ENCODE measurements around the gene PCDHB9. TPM values are rescaled to one million over a fixed set of nuclear protein-coding genes. Genes with fewer than 3 reads are reported as not detected.
"Not testable (repeated sequence)": the region's sequence is repeated elsewhere in the genome, so short reads cannot be mapped to it uniquely, and the experiment has no call there.

Gene PCDHB9
- total RNA-seq, 1 donor from 2014 or later = not detected

DNA sequence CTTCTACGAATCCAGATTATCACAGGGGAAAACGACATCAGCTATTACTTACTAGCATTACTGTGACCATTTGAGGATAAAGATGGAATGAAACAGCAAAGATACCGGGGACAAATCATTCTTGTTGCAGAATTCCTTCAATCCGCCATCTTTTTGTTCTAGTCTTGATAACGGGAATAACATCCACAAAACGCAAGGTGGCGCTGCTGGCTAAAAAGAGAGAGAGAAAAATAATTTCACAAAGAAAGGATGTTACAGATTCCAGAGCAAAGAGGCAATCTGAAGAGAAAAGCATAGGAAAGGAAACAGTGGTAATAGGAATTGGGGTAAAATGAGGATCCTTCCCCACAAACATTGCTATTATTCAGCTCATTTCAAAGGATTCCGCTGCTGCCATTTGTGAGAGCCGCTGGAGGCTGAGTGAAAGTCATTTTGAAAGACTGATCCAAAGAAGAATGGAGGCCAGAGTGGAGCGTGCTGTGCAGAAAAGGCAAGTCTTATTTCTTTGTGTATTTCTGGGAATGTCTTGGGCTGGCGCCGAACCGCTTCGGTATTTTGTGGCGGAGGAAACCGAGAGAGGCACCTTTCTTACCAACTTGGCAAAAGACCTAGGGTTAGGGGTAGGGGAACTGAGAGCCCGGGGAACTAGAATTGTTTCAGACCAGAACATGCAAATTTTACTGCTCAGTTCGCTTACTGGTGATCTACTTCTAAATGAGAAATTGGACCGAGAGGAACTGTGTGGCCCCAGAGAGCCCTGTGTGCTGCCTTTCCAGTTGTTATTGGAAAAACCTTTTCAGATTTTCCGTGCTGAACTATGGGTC lies 14.4 kb upstream of the PCDHB9 start, which contains the start of gene PCDHB7:
TSS of gene PCDHB7 (plus strand) at position 264 of the 824 bp plus-strand sequence. CDS start at position 456, 192 bp downstream.
- H3K4me3 ChIP-seq (ENCODE audit: low read depth, low read length) = no peak within 1 kb of the TSS
- TF ChIP-seq, protein P1, sequence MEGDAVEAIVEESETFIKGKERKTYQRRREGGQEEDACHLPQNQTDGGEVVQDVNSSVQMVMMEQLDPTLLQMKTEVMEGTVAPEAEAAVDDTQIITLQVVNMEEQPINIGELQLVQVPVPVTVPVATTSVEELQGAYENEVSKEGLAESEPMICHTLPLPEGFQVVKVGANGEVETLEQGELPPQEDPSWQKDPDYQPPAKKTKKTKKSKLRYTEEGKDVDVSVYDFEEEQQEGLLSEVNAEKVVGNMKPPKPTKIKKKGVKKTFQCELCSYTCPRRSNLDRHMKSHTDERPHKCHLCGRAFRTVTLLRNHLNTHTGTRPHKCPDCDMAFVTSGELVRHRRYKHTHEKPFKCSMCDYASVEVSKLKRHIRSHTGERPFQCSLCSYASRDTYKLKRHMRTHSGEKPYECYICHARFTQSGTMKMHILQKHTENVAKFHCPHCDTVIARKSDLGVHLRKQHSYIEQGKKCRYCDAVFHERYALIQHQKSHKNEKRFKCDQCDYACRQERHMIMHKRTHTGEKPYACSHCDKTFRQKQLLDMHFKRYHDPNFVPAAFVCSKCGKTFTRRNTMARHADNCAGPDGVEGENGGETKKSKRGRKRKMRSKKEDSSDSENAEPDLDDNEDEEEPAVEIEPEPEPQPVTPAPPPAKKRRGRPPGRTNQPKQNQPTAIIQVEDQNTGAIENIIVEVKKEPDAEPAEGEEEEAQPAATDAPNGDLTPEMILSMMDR (conservative IDR thresholded peaks at IDR 0.05; ENCODE audit: low read depth, low read length) = peak; percentile 51
- DNase-seq (ENCODE audit: low read depth) = no peak

DNA sequence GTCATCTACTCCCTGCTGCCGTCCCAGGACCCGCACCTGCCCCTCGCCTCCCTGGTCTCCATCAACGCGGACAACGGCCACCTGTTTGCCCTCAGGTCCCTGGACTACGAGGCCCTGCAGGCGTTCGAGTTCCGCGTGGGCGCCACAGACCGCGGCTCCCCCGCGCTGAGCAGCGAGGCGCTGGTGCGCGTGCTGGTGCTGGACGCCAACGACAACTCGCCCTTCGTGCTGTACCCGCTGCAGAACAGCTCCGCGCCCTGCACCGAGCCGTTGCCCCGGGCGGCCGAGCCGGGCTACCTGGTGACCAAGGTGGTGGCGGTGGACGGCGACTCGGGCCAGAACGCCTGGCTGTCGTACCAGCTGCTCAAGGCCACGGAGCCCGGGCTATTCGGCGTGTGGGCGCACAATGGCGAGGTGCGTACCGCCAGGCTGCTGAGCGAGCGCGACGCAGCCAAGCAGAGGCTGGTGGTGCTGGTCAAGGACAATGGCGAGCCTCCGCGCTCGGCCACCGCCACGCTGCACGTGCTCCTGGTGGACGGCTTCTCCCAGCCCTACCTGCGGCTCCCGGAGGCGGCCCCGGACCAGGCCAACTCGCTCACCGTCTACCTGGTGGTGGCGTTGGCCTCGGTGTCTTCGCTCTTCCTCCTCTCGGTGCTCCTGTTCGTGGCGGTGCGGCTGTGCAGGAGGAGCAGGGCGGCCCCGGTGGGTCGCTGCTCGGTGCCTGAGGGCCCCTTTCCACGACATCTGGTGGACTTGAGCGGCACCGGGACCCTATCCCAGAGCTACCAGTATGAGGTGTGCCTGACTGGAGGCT lies 12.5 kb upstream of the PCDHB9 start:
- not testable (repeated sequence) for H3K4me3 ChIP-seq (ENCODE audit: low read depth, low read length); DNase-seq (ENCODE audit: low read depth)

DNA sequence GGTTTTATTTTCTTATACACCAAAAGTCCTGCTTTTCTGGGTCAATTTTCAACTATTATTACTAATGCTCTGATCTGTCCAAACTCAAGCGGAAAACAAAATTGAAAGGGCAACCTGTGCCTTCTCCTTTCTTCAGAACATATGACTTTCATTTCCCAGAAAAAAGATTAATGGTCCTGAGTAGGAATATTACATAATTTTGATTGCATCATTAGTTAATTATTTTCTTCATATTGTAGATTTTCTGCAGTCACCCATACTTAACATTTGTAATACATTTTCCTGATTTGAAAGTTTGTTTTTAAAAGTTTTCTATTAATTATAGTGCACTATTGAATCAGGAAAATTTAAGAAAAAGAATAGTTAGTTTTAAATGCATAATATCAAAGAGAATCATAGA lies 11.0 kb upstream of the PCDHB9 start:
- no peak for DNase-seq (ENCODE audit: low read depth)
- TF ChIP-seq, protein P1 (conservative IDR thresholded peaks at IDR 0.05; ENCODE audit: low read depth, low read length) = no peak
- no peak overlapping the region for H3K4me3 ChIP-seq (ENCODE audit: low read depth, low read length)

DNA sequence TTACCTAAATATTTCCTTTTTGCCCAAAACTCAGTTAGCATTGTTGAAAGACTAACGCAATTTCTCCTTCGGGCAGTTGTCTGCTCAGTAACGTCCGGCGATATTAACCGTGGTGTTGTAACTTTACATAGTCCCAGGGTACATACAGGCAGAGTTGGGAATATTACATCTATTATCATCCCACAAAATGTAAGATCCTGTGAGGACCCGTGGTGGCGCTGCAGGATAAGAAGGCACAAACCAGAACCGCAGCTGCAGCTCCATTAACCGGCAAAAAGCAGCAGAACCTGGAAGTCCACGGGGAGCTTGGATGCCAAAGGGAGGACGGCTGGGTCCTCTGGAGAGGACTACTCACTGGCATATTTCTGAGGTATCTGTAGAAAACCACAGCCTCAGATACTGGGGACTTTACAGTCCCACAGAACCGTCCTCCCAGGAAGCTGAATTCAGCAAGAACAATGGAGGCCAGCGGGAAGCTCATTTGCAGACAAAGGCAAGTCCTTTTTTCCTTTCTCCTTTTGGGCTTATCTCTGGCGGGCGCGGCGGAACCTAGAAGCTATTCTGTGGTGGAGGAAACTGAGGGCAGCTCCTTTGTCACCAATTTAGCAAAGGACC lies 9.3 kb upstream of the PCDHB9 start, which contains the start of gene PCDHB8:
TSS of gene PCDHB8 (plus strand) at position 214 of the 615 bp plus-strand sequence. CDS start at position 459, 245 bp downstream.
- DNase-seq (ENCODE audit: low read depth); H3K4me3 ChIP-seq (ENCODE audit: low read depth, low read length): not testable (repeated sequence)

DNA sequence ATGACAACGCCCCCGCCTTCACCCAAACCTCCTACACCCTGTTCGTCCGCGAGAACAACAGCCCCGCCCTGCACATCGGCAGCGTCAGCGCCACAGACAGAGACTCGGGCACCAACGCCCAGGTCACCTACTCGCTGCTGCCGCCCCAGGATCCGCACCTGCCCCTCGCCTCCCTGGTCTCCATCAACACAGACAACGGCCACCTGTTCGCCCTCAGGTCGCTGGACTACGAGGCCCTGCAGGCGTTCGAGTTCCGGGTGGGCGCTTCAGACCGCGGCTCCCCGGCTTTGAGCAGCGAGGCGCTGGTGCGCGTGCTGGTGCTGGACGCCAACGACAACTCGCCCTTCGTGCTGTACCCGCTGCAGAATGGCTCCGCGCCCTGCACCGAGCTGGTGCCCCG lies 7.6 kb upstream of the PCDHB9 start:
- not testable (repeated sequence) for H3K4me3 ChIP-seq (ENCODE audit: low read depth, low read length)

DNA sequence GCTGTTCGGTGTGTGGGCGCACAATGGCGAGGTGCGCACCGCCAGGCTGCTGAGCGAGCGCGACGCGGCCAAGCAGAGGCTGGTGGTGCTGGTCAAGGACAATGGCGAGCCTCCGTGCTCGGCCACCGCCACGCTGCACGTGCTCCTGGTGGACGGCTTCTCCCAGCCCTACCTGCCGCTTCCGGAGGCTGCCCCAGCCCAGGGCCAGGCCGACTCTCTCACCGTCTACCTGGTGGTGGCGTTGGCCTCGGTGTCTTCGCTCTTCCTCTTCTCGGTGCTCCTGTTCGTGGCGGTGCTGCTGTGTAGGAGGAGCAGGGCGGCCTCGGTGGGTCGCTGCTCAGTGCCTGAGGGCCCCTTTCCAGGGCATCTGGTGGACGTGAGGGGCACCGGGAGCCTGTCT lies 7.1 kb upstream of the PCDHB9 start:
- not testable (repeated sequence) for H3K4me3 ChIP-seq (ENCODE audit: low read depth, low read length); DNase-seq (ENCODE audit: low read depth)

More for the DNA sequence above, 7.6 kb upstream of the PCDHB9 start:
- not testable (repeated sequence) for DNase-seq (ENCODE audit: low read depth)

DNA sequence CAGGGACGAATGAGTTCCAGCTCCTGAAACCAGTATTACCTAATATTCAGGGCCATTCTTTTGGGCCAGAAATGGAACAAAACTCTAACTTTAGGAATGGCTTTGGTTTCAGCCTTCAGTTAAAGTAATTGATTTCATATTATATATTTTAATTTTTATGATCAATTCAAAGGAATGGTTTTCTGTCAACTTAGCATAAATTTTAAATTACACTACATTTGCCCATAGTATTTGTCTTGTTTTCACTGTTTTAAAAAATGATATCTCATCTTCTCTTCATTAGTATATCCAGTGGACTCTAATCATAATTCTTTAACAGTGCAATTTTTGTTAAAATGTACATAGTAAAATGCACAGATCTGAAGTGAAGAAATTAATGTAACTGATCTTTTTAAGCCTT lies 6.6 kb upstream of the PCDHB9 start:
- TF ChIP-seq, protein P1 (conservative IDR thresholded peaks at IDR 0.05; ENCODE audit: low read depth, low read length) = no peak
- no peak overlapping the region for H3K4me3 ChIP-seq (ENCODE audit: low read depth, low read length)
- no peak for DNase-seq (ENCODE audit: low read depth)

DNA sequence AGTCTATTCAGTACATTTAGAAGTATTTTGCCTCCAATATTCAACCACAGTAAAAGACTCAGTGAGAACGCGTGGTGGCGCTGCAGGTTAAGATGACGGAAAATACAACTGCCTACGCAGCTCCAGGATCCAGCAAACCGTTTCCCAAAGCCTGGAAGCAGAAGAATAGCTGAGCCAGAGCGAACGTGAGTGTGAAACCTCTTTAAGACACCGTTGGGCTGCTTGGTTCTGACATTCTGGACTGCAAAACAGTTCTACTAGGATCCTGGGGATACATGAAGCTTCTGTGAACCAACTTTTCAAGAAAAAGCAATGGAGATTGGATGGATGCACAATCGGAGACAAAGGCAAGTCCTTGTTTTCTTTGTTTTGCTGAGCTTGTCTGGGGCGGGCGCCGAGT lies 4.7 kb upstream of the PCDHB9 start, which contains the start of gene PCDHB16:
TSS of gene PCDHB16 (plus strand) at position 140 of the 400 bp plus-strand sequence. CDS start at position 313, 173 bp downstream.
- TF ChIP-seq, protein P1 (conservative IDR thresholded peaks at IDR 0.05; ENCODE audit: low read depth, low read length) = peak; percentile 39
- peak within 1 kb of the TSS; percentile 22 for H3K4me3 ChIP-seq (ENCODE audit: low read depth, low read length)
- DNase-seq (ENCODE audit: low read depth) = no peak

DNA sequence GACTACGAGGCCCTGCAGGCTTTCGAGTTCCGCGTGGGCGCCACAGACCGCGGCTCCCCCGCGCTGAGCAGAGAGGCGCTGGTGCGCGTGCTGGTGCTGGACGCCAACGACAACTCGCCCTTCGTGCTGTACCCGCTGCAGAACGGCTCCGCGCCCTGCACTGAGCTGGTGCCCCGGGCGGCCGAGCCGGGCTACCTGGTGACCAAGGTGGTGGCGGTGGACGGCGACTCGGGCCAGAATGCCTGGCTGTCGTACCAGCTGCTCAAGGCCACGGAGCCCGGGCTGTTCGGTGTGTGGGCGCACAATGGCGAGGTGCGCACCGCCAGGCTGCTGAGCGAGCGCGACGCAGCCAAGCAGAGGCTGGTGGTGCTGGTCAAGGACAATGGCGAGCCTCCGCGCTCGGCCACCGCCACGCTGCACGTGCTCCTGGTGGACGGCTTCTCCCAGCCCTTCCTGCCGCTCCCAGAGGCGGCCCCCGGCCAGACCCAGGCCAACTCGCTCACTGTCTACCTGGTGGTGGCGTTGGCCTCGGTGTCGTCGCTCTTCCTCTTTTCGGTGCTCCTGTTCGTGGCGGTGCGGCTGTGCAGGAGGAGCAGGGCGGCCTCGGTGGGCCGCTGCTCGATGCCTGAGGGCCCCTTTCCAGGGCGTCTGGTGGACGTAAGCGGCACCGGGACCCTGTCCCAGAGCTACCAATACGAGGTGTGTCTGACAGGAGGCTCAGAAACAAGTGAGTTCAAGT lies 2.7 kb upstream of the PCDHB9 start:
- DNase-seq (ENCODE audit: low read depth) = not testable (repeated sequence)

DNA sequence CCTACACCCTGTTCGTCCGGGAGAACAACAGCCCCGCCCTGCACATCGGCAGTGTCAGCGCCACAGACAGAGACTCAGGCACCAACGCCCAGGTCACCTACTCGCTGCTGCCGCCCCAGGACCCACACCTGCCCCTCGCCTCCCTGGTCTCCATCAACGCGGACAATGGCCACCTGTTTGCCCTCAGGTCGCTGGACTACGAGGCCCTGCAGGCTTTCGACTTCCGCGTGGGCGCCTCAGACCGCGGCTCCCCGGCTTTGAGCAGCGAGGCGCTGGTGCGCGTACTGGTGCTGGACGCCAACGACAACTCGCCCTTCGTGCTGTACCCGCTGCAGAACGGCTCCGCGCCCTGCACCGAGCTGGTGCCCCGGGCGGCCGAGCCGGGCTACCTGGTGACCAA lies 1.7 kb downstream of the PCDHB9 start:
- H3K4me3 ChIP-seq (ENCODE audit: low read depth, low read length); DNase-seq (ENCODE audit: low read depth): not testable (repeated sequence)

More for the DNA sequence above, 2.7 kb upstream of the PCDHB9 start:
- not testable (repeated sequence) for H3K4me3 ChIP-seq (ENCODE audit: low read depth, low read length)

DNA sequence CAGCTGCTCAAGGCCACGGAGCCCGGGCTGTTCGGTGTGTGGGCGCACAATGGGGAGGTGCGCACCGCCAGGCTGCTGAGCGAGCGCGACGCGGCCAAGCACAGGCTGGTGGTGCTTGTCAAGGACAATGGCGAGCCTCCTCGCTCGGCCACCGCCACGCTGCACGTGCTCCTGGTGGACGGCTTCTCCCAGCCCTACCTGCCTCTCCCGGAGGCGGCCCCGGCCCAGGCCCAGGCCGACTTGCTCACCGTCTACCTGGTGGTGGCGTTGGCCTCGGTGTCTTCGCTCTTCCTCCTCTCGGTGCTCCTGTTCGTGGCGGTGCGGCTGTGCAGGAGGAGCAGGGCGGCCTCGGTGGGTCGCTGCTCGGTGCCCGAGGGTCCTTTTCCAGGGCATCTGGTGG lies 2.2 kb downstream of the PCDHB9 start:
- not testable (repeated sequence) for DNase-seq (ENCODE audit: low read depth); H3K4me3 ChIP-seq (ENCODE audit: low read depth, low read length)
